GM21619 (cell line): Measurements from ENCODE around the gene PIGR.
"Not testable (repeated sequence)": the region's sequence is repeated elsewhere in the genome, so short reads cannot be mapped to it uniquely, and the experiment has no call there.

Experiments used
- ATAC-seq: cut with Tn5 transposase; IDR thresholded peaks from one replicate; pipeline ENCODE4 v1.9.1; 2021; ENCODE audit not compliant: unreplicated experiment

The PIGR gene

GRCh38 chr1:206937425-206937824 is 8.8 kb downstream of the PIGR start:
- no peak for ATAC-seq

- no peak for ATAC-seq
These were observed 10.7 kb downstream of the PIGR start for GRCh38 chr1:206935491-206936067.

GRCh38 chr1:206933333-206933945 is 12.8 kb downstream of the PIGR start:
- ATAC-seq = peak; percentile 25

- no peak for ATAC-seq
These were observed 14.1 kb downstream of the PIGR start for GRCh38 chr1:206932177-206932576.

- ATAC-seq = no peak
These were observed 14.6 kb downstream of the PIGR start for GRCh38 chr1:206931709-206932108.

GRCh38 chr1:206930210-206930798 is 16.0 kb downstream of the PIGR start:
- ATAC-seq = peak; percentile 70

- no peak for ATAC-seq
These were observed 16.7 kb downstream of the PIGR start for GRCh38 chr1:206929524-206929923.

- ATAC-seq = no peak
These were observed 20.0 kb downstream of the PIGR start for GRCh38 chr1:206926286-206926685.

GRCh38 chr1:206925106-206925736 is 21.0 kb downstream of the PIGR start:
- ATAC-seq = peak; percentile 46

GRCh38 chr1:206924592-206925105 is 21.6 kb downstream of the PIGR start:
- ATAC-seq = peak; percentile 11

- ATAC-seq = not testable (repeated sequence)
These were observed 22.2 kb downstream of the PIGR start for GRCh38 chr1:206923961-206924557.

- peak; percentile 51 for ATAC-seq
These were observed 23.0 kb downstream of the PIGR start for GRCh38 chr1:206923009-206923960.

- no peak for ATAC-seq
These were observed 23.7 kb downstream of the PIGR start for GRCh38 chr1:206922524-206922923.

- ATAC-seq = no peak
These were observed 24.4 kb downstream of the PIGR start, which contains the start of gene FCMR for GRCh38 chr1:206921772-206922265. TSS of gene FCMR (minus strand) at chr1:206921941. CDS start at chr1:206921854, 87 bp downstream.

- no peak for ATAC-seq
These were observed 28.2 kb downstream of the PIGR start for GRCh38 chr1:206918076-206918475.

- ATAC-seq = no peak
These were observed 30.1 kb downstream of the PIGR start for GRCh38 chr1:206916000-206916709.

GRCh38 chr1:206915030-206915735 is 31.1 kb downstream of the PIGR start:
- ATAC-seq = no peak

GRCh38 chr1:206913766-206914537 is 32.3 kb downstream of the PIGR start:
- ATAC-seq = no peak
